SHP77 (cell line): Measurements from ENCODE around the gene SATB2.

Experiments
- DNase-seq, 2 experiments: peaks; one replicate each; lab custom pipeline; 2025; lab: John Stamatoyannopoulos, UW

SATB2 gene

GRCh38 chr2:199457147-199458008 is at the start of gene SATB2:
TSS of gene SATB2 (minus strand) at chr2:199457939. CDS start at chr2:199456037, 1,902 bp downstream.
- peak; percentile 42 to 66 for DNase-seq

- no peak for DNase-seq
Observed at GRCh38 chr2:199505755-199506403, 48.1 kb upstream of the SATB2 start.

GRCh38 chr2:199503148-199503547 is 45.4 kb upstream of the SATB2 start:
- DNase-seq: no peak

- no peak for DNase-seq
Observed at GRCh38 chr2:199499005-199499404, 41.3 kb upstream of the SATB2 start.

- no peak for DNase-seq
Observed at GRCh38 chr2:199495147-199495546, 37.4 kb upstream of the SATB2 start.

- no peak for DNase-seq
Observed at GRCh38 chr2:199490049-199490448, 32.3 kb upstream of the SATB2 start.

GRCh38 chr2:199488772-199489400 is 31.1 kb upstream of the SATB2 start:
- peak; percentile 13 to 48 for DNase-seq

- peak; percentile 44 to 80 for DNase-seq
Observed at GRCh38 chr2:199485732-199486335, 28.1 kb upstream of the SATB2 start.

GRCh38 chr2:199484927-199485326 is 27.2 kb upstream of the SATB2 start:
- peak; percentile 38 to 60 for DNase-seq

GRCh38 chr2:199480966-199481365 is 23.2 kb upstream of the SATB2 start:
- DNase-seq: no peak

- no peak for DNase-seq
Observed at GRCh38 chr2:199477277-199477834, 19.6 kb upstream of the SATB2 start.

- no peak for DNase-seq
Observed at GRCh38 chr2:199471443-199472057, 13.8 kb upstream of the SATB2 start.

- no peak for DNase-seq
Observed at GRCh38 chr2:199470672-199471442, 13.1 kb upstream of the SATB2 start.

GRCh38 chr2:199470361-199470671 is 12.6 kb upstream of the SATB2 start:
- no peak for DNase-seq

GRCh38 chr2:199469514-199470360 is 12.0 kb upstream of the SATB2 start:
- no peak for DNase-seq

GRCh38 chr2:199468561-199469513 is 11.1 kb upstream of the SATB2 start:
- no peak for DNase-seq

- no peak for DNase-seq
Observed at GRCh38 chr2:199467066-199467822, 9.5 kb upstream of the SATB2 start.

GRCh38 chr2:199466692-199467065 is 8.9 kb upstream of the SATB2 start:
- DNase-seq: no peak
